ENCODE measurements around the gene EFNB2. TPM values are rescaled to one million over a fixed set of nuclear protein-coding genes. Genes with fewer than 3 reads are reported as not detected.

Gene EFNB2
- total RNA-seq, 1 experiment from 2014 or later = 5.2 TPM

DNA sequence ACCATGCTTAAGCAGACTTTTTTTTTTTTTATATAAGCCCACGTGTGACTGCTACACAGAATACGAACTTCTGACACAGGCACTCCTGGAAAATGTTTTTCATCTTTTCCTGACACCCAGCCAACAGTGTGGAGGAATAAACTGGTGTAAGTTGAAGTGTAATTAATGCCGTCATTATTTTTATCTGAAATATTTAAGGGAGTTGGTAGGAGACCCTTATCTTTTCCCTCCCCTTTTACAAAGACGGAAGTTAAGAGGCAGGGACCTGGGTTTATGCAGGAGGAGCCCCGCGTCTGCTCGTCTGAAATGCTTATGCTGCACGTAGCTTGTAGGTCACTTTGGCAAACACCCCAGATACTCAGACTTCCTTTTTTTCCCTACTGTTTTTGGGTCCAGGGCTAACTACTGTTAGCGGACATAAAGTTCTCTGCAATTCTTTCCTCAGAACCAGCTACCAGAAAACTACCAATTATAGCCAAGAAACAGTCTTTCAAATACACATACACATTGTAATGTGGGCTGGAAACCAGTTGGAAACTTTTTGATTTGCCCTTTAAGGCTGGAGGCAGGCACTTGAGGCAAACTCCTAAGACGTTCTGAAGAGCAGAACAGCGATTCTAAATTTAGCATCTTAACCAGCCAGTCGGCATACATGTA, 50.8 kb downstream of the EFNB2 start:
- Histone ChIP-seq H3K4me1 (ENCODE audit: insufficient read depth, low read length, poor library complexity, severe bottlenecking) (no peaks in the 10 kb centered on the region), H3K4me3 (ENCODE audit: low read depth, low read length, poor library complexity, severe bottlenecking) (no peak overlapping the region), H3K9me3 (ENCODE audit: low read depth, low read length, poor library complexity, severe bottlenecking) (no peaks in the 10 kb centered on the region), H3K27me3 (replicated peaks; ENCODE audit: insufficient read depth, low read depth, low read length, poor library complexity) (no peaks in the 10 kb centered on the region), H3K27ac (ENCODE audit: low read depth, low read length, poor library complexity, severe bottlenecking) (no peak overlapping the region), H3K36me3 (ENCODE audit: insufficient read depth, low read length, poor library complexity, severe bottlenecking) (no peaks in the 10 kb centered on the region)
- intact Hi-C loops (cut with micrococcal nuclease; ENCODE audit: unreplicated experiment) = no loop called here
- no TSS peak for BruUV-seq (replicated peaks)
- no peak for DNase-seq (ENCODE audit: low spot score)
- ChIA-PET POLR2A (ENCODE audit: low non-redundant PET) (no interaction called here), CTCF (no interaction called here)
- TF ChIP-seq, protein P1, sequence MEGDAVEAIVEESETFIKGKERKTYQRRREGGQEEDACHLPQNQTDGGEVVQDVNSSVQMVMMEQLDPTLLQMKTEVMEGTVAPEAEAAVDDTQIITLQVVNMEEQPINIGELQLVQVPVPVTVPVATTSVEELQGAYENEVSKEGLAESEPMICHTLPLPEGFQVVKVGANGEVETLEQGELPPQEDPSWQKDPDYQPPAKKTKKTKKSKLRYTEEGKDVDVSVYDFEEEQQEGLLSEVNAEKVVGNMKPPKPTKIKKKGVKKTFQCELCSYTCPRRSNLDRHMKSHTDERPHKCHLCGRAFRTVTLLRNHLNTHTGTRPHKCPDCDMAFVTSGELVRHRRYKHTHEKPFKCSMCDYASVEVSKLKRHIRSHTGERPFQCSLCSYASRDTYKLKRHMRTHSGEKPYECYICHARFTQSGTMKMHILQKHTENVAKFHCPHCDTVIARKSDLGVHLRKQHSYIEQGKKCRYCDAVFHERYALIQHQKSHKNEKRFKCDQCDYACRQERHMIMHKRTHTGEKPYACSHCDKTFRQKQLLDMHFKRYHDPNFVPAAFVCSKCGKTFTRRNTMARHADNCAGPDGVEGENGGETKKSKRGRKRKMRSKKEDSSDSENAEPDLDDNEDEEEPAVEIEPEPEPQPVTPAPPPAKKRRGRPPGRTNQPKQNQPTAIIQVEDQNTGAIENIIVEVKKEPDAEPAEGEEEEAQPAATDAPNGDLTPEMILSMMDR (conservative IDR thresholded peaks at IDR 0.05; ENCODE audit: low read depth, low read length) = no peak
- no peak for TF ChIP-seq EZH2 (IDR thresholded peaks at IDR 0.05; ENCODE audit: borderline replicate concordance, low read depth, low read length, poor library complexity, severe bottlenecking)

DNA sequence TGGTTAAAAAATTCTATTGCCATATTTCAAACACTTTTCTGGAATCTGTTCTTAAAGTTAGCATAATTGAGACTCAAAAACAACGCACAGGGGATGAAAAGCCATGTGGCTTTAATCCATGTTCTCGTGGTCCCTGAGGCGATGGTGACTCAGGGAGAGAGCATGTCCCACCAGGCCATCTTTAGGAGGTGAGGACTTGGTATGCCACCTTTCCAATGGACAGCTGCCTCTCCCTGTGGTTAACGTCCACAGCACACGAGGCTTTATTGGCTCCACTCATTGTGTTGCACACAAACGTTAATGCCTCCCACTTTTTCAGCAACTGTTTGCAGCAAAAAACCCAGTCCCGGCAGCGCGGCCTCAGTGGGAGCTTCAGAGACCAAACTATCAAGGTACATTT, 51.4 kb downstream of the EFNB2 start:
- CTCF ChIA-PET = no interaction called here
- no peaks in the 10 kb centered on the region for H3K36me3 ChIP-seq (ENCODE audit: insufficient read depth, low read length, poor library complexity, severe bottlenecking)
- H3K27ac ChIP-seq (ENCODE audit: low read depth, low read length, poor library complexity, severe bottlenecking) = no peak overlapping the region
- no peaks in the 10 kb centered on the region for H3K4me1 ChIP-seq (ENCODE audit: insufficient read depth, low read length, poor library complexity, severe bottlenecking)
- H3K9me3 ChIP-seq (ENCODE audit: low read depth, low read length, poor library complexity, severe bottlenecking) = no peaks in the 10 kb centered on the region
- intact Hi-C loops (cut with micrococcal nuclease; ENCODE audit: unreplicated experiment) = no loop called here
- H3K4me3 ChIP-seq (ENCODE audit: low read depth, low read length, poor library complexity, severe bottlenecking) = no peak overlapping the region
- H3K27me3 ChIP-seq (replicated peaks; ENCODE audit: insufficient read depth, low read depth, low read length, poor library complexity) = no peaks in the 10 kb centered on the region
- no peak for TF ChIP-seq EZH2 (IDR thresholded peaks at IDR 0.05; ENCODE audit: borderline replicate concordance, low read depth, low read length, poor library complexity, severe bottlenecking)
- TF ChIP-seq, protein P1 (conservative IDR thresholded peaks at IDR 0.05; ENCODE audit: low read depth, low read length) = no peak
- no TSS peak for BruUV-seq (replicated peaks)
- DNase-seq (ENCODE audit: low spot score) = no peak
- POLR2A ChIA-PET (ENCODE audit: low non-redundant PET) = no interaction called here

DNA sequence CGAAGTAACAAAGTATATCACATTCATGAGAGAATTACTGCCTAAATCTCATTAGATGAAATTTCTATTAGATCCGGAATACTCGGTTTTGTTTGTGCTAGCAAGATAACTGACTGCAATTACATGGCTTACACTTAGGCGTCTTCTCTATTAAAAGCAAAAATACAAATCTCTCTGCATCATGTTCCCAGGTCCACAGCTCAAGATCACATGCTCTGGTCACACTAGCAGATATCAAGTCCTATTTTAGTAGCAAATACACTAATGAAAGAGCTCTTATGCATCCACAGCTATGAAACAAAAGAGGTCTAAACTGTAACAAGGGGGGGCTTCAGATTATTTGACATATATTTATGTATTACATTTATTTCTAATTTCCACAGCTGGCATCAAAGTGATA, 53.5 kb downstream of the EFNB2 start:
- no peak for DNase-seq (ENCODE audit: low spot score)
- ChIA-PET CTCF (no interaction called here), POLR2A (ENCODE audit: low non-redundant PET) (no interaction called here)
- intact Hi-C loops (cut with micrococcal nuclease; ENCODE audit: unreplicated experiment) = no loop called here
- H3K9me3 ChIP-seq (ENCODE audit: low read depth, low read length, poor library complexity, severe bottlenecking) = no peaks in the 10 kb centered on the region
- no peak overlapping the region for H3K4me3 ChIP-seq (ENCODE audit: low read depth, low read length, poor library complexity, severe bottlenecking)
- H3K27me3 ChIP-seq (replicated peaks; ENCODE audit: insufficient read depth, low read depth, low read length, poor library complexity) = no peaks in the 10 kb centered on the region
- H3K36me3 ChIP-seq (ENCODE audit: insufficient read depth, low read length, poor library complexity, severe bottlenecking) = no peaks in the 10 kb centered on the region
- TF ChIP-seq EZH2 (IDR thresholded peaks at IDR 0.05; ENCODE audit: borderline replicate concordance, low read depth, low read length, poor library complexity, severe bottlenecking) = no peak
- TF ChIP-seq, protein P1 (conservative IDR thresholded peaks at IDR 0.05; ENCODE audit: low read depth, low read length) = no peak
- no peaks in the 10 kb centered on the region for H3K4me1 ChIP-seq (ENCODE audit: insufficient read depth, low read length, poor library complexity, severe bottlenecking)
- H3K27ac ChIP-seq (ENCODE audit: low read depth, low read length, poor library complexity, severe bottlenecking) = no peak overlapping the region
- BruUV-seq (replicated peaks) = no TSS peak
